HepG2 (cell line): ENCODE results near the gene ZC3H8. TPM values are rescaled to one million over a fixed set of nuclear protein-coding genes. Genes with fewer than 3 reads are reported as not detected.

Source experiments
- DMAP1 ChIP-seq: IDR thresholded peaks from 2 replicates; pipeline ENCODE4 v1.6.1; 2016
- SCMH1 ChIP-seq: sonication (generic); formaldehyde crosslinking; IDR thresholded peaks from 2 replicates; pipeline ENCODE4 v1.9.0; 2021; ENCODE audit warnings: missing genetic modification reagents, mild to moderate bottlenecking, borderline replicate concordance
- SIX4 ChIP-seq: sonication (generic); formaldehyde crosslinking; IDR thresholded peaks from 2 replicates; pipeline ENCODE4 v1.4.0; 2020; ENCODE audit warnings: missing genetic modification reagents
- TBL1XR1 ChIP-seq: fragments of 150-350 bp; IDR thresholded peaks from 2 replicates; pipeline ENCODE4 v1.6.1; 2014; ENCODE audit warnings: borderline replicate concordance, low read length; ENCODE audit not compliant: partially characterized antibody
- TRAFD1 ChIP-seq: sonication (generic); formaldehyde crosslinking; IDR thresholded peaks from 2 replicates; pipeline ENCODE4 v1.5.1; 2020; ENCODE audit warnings: missing genetic modification reagents, mild to moderate bottlenecking, borderline replicate concordance
- ZBTB49 ChIP-seq: sonication (generic); formaldehyde crosslinking; IDR thresholded peaks from 2 replicates; pipeline ENCODE4 v1.4.0; 2020; ENCODE audit warnings: missing genetic modification reagents, borderline replicate concordance
- ZNF281 ChIP-seq: sonication (generic); formaldehyde crosslinking; IDR thresholded peaks from 2 replicates; pipeline ENCODE4 v1.4.0; 2020; ENCODE audit warnings: missing genetic modification reagents, borderline replicate concordance
- ZNF407 ChIP-seq: sonication (generic); formaldehyde crosslinking; IDR thresholded peaks from one replicate; pipeline ENCODE4 v1.5.1; 2020; ENCODE audit warnings: mild to moderate bottlenecking, missing genetic modification reagents; ENCODE audit errors: not compliant biosample characterization
- ZNF567 ChIP-seq: sonication (generic); formaldehyde crosslinking; IDR thresholded peaks from 2 replicates; pipeline ENCODE4 v1.8.1; 2023; ENCODE audit warnings: mild to moderate bottlenecking, missing genetic modification reagents, borderline replicate concordance
- ZNF850 ChIP-seq: sonication (generic); formaldehyde crosslinking; conservative IDR thresholded peaks from 2 replicates; pipeline ENCODE4 v1.9.0; 2021; ENCODE audit warnings: mild to moderate bottlenecking, missing genetic modification reagents
- polyA plus RNA-seq, 8 experiments: library from polyadenylated mRNA; depleted of rRNA in 3 of 8; stranded (reverse) in 7 of 8; unstranded in 1 of 8; fragments of >200 nt; fragmentation: Illumina TruSeq in 4 of 8; extraction: Trizol in 4 of 8; gene quantifications; 2 replicates each; pipeline versions ENCODE4 v1.2.1 to v1.2.3, GENCODE V29; 2011 to 2016; ENCODE audit warnings: low read depth in 4 of 8, missing spikeins in 1 of 8, mixed read lengths in 1 of 8; ENCODE audit not compliant: insufficient read depth in 1 of 8
- total RNA-seq, 5 experiments: library from RNA; depleted of rRNA; stranded (reverse); fragments of >200 nt; fragmentation: Illumina TruSeq; extraction: Trizol; gene quantifications; 2 replicates each; pipeline ENCODE4 v1.2.3, GENCODE V29; 2016; ENCODE audit warnings: low read depth in 1 of 5

The ZC3H8 gene
- total and polyA plus RNA-seq, 2 of the 13 experiments (the other 11 are each of a cell fraction or from before 2014, with no cell fraction given), result 4.5 to 17.0 TPM

GRCh38 chr2:112254466-112255240 is at the start of gene ZC3H8 (continued):
- TF ChIP-seq TRAFD1 (CRISPR knock-in tag) (no peak), DMAP1 (CRISPR knock-in tag) (peak; percentile 90), ZBTB49 (CRISPR knock-in tag) (peak; percentile 47; the same call in 1 of the 2 replicates), ZNF850 (CRISPR knock-in tag) (0 out of 2 replicates have a peak, but pooled peaks have one; percentile 69), ZNF281 (0 out of 2 replicates have a peak, but pooled peaks have one; percentile 24), TBL1XR1 (no peak), SCMH1 (no peak), SIX4 (CRISPR knock-in tag) (0 out of 2 replicates have a peak, but pooled peaks have one; percentile 37), ZNF407 (CRISPR knock-in tag) (peak; percentile 95), ZNF567 (peak; percentile 77; the same call in 1 of the 2 replicates)
